AG09309 (cell line): Measurements from ENCODE around the gene WDR18.

ENCODE experiments used
- DNase-seq: peaks from one replicate; pipeline ENCODE4 v3.0.0-alpha.2; 2010; ENCODE audit warnings: low read depth
- H3K4me3 ChIP-seq: 2 replicates; pipeline ENCODE4 v1.5.1; 2011; ENCODE audit warnings: mild to moderate bottlenecking, low read depth, low read length, moderate library complexity; ENCODE audit not compliant: control insufficient read depth
- CTCF ChIP-seq: IDR thresholded peaks from 2 replicates; pipeline ENCODE4 v1.5.1; 2011; ENCODE audit warnings: mild to moderate bottlenecking, low read depth, low read length, inconsistent platforms; ENCODE audit not compliant: insufficient read depth, control insufficient read depth; ENCODE audit errors: missing control alignments

The WDR18 gene

GRCh38 chr19:1040476-1041271 lies 56.5 kb downstream of the WDR18 start:
- H3K4me3 ChIP-seq = peak overlapping the region; percentile 54
- peak; percentile 83 for DNase-seq
- TF ChIP-seq CTCF = no peak

GRCh38 chr19:1041272-1041834 lies 57.2 kb downstream of the WDR18 start:
- TF ChIP-seq CTCF = no peak
- DNase-seq = no peak
- H3K4me3 ChIP-seq = peak overlapping the region; percentile 28

- H3K4me3 ChIP-seq = no peak overlapping the region
- TF ChIP-seq CTCF = no peak
- no peak for DNase-seq
These were observed 57.9 kb downstream of the WDR18 start for GRCh38 chr19:1041835-1042685.

- no peak overlapping the region for H3K4me3 ChIP-seq
- DNase-seq = no peak
These were observed 58.8 kb downstream of the WDR18 start for GRCh38 chr19:1042689-1043511.

More at GRCh38 chr19:1042689-1043511, 58.8 kb downstream of the WDR18 start:
- no peak for TF ChIP-seq CTCF
